Bladder microvascular endothelial cell (primary cell): ENCODE data around the gene RNF213. TPM values are rescaled to one million over a fixed set of nuclear protein-coding genes. Genes with fewer than 3 reads are reported as not detected.

Experiments
- total RNA-seq: library from RNA; depleted of rRNA; stranded (reverse); fragments of >200 nt; gene quantifications from 2 replicates; pipeline ENCODE4 v1.2.3, GENCODE V29; 2014

RNF213 gene
- total RNA-seq: 96.0 and 227 TPM in 2 replicates

DNA sequence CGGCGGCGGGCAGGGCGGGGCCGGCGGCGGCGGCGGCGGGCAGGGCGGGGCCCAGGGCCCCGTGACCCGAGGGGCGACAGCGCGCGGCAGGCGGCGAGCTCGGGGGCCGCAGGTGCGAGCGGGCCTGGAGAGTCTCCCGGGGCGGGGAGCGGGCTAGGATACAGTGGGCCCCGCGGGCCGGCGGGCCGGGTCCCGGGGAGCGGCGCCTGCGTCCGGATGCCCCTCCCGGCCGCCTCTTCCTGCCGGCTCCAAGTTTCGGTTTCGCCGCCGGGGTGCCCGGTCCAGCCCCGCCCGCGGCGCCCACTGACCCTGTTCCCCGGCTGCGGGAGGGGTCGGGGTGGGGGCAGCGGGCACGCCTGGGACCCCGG is at the start of gene RNF213:
Gene RNF213, plus strand, starts transcription at position 62 of the 368 bp plus-strand sequence. CDS start 2,830 bp downstream, outside the sequence.

GRCh38 chr17:80220054-80220735 is 40.5 kb upstream of the RNF213 start, which contains the start of the genes SGSH and SLC26A11:
TSS of gene SGSH (minus strand) at chr17:80220333. CDS start at chr17:80220313, 20 bp downstream.
TSS of gene SLC26A11 (plus strand) at chr17:80220427. CDS start at chr17:80221561, 1,134 bp downstream.

DNA sequence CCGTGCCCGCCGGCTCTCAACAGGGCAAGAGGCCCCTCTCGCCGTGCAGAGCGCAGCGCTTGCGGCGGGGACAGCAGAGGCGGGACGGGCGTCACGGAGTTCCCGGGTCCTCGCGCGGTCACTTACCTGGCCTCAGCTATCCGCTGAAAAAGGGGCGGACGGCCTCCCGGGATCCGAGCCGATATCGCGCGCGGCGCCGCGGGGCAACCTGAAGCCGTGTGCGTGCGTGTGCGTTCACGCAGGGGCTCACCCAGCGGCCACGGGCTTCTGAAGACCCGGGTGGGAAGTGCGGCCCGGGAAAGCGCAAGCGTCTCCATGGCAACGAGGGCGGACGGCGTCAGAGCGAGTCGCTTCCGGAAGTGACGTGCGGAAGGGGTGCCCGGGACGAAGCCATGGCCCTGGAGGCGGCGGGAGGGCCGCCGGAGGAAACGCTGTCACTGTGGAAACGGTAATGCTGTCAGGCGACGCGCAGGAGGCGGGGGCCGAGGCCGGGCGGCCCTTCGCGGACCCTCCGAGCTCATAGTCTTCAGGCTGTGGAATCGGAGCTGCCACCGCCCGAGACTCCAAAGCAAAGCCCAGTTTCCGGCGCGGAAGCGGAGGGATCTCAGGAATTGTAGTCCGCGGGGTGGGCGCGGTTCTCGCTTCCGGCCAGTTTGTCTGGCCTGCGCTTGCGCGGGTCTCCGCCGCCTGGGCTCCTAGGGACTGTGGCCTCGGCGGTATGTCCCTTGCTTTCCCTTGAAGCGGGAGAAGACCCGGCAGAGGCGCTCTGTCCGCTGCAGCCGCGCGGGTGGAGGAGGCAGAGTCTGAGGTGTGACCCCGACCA is 154.4 kb downstream of the RNF213 start, which contains the start of gene ENDOV:
Gene ENDOV, plus strand, starts transcription at position 365 of the 823 bp plus-strand sequence. Its CDS starts 28 bp downstream, at position 393.

Other genes starting within 250 kb of the RNF213 start
- 15.1 and 54.9 TPM in 2 replicates for gene TBC1D16, start 225.0 kb upstream of the RNF213 start, total RNA-seq
- 0.49 and 3.2 TPM in 2 replicates for gene CCDC40, start 224.2 kb upstream of the RNF213 start, total RNA-seq
- gene GAA, start 159.3 kb upstream of the RNF213 start, total RNA-seq: 13.4 and 45.4 TPM in 2 replicates
- gene EIF4A3, start 113.7 kb upstream of the RNF213 start, total RNA-seq: 94.9 and 205 TPM in 2 replicates
- 0.16 and 0.50 TPM in 2 replicates for gene CARD14, start 90.8 kb upstream of the RNF213 start, total RNA-seq
- gene SGSH, start 40.5 kb upstream of the RNF213 start, total RNA-seq: 9.6 and 31.3 TPM in 2 replicates
- 6.0 and 13.9 TPM in 2 replicates for gene SLC26A11, start 40.4 kb upstream of the RNF213 start, total RNA-seq
- 17.5 and 21.3 TPM in 2 replicates for gene ENDOV, start 154.3 kb downstream of the RNF213 start, total RNA-seq
- gene NPTX1, start 215.8 kb downstream of the RNF213 start, total RNA-seq: 0.16 and 1.2 TPM in 2 replicates